DMS79 treated with DMSO at 0.1 percent for 48 hours (cell line): Measurements from ENCODE around the gene GPATCH2L.

Source experiments
- DNase-seq: peaks from one replicate; lab custom pipeline; 2025; lab: John Stamatoyannopoulos, UW

GPATCH2L gene

DNA sequence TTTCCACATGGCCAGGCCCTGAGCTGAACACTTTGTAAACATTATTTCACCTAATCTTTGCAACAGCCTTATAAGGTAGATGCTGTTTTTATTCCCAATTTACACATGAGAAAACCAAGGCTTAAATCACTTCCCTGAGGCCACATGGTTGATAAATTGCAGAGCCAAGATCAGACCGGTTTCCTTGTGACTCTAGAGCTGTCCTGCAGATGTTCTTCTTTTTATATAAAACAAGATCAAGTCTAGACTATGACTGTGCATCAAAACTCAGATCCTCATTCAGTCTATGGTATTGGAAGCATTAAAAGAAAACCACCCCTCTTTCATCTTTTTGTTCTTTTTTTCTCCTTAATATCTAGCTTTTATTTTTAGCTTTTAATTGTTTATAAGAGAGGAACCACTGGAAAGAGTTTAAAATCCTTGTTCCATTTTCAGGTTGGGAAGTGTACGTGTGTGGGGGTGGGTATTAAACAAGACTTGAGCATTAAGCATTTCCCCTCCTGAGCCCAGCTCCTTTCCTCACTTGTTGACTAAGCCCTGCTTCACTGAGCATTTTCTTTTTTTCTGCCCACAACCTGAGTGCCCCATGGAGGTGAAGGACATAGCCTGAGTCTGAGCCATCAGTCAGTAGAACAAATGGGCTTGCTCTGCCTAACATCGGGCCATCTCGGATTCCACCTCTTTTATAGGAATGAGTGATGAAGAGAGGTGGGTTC lies 45.4 kb downstream of the GPATCH2L start:
- no peak for DNase-seq

DNA sequence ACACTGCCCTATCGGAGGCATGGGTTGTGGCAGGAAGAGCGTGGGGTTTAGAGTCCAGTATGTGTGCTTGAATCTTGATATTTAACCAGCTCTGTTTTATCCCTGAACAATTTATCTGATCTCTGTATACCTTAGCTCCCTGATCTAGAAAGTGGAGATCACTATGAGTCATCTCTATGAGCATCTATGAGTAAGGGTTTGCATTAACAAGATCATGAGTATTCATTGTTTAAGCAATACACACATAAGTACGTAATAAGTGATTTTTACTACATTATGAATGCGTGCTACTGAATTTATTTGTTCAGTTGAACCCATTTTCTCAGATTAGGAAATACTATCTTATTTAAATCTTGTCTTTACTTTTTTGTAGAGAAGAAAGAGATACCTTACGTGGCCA lies 49.4 kb downstream of the GPATCH2L start:
- DNase-seq: no peak

DNA sequence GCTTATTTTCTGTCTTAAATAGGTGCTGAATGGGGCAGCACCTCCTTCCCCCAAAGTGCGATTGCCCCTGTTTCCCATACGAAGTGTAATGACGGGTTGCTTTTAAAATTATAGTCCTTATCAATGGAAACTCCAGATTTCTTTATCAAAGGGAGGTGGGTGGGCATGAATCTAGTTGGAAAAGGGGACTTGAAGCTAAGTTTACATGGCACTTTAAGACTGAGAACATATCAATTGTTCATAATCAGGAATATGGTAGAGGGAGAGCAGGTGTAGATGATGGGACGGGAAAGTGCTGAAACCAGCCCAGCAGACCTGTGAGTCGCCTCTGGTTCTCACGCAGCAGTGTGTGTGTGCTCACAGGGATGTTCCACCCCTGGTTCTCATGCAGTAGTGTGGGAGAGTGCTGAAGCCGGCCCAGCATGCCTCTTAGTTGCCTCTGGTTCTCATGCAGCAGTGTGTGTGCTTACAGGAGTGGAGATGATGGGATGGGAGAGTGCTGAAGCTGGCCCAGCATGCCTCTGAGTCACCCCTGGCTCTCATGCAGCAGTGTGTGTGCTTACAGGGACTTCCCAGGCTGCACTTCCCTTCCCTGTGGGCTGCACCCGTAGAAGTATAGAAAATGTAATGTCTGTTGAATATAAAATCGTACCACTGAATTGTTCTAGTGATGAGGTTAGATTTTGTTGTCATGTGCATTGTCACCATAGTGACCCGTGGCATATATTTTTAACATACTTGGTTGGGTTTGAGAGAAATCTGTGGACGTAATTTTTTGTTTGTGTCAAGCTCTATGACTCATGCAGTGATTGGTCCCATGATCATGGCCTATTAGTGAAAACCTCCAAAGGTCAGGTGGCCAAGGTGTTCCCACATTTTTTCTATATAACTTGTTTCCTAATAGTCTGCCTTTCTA lies 51.6 kb downstream of the GPATCH2L start:
- DNase-seq: no peak

DNA sequence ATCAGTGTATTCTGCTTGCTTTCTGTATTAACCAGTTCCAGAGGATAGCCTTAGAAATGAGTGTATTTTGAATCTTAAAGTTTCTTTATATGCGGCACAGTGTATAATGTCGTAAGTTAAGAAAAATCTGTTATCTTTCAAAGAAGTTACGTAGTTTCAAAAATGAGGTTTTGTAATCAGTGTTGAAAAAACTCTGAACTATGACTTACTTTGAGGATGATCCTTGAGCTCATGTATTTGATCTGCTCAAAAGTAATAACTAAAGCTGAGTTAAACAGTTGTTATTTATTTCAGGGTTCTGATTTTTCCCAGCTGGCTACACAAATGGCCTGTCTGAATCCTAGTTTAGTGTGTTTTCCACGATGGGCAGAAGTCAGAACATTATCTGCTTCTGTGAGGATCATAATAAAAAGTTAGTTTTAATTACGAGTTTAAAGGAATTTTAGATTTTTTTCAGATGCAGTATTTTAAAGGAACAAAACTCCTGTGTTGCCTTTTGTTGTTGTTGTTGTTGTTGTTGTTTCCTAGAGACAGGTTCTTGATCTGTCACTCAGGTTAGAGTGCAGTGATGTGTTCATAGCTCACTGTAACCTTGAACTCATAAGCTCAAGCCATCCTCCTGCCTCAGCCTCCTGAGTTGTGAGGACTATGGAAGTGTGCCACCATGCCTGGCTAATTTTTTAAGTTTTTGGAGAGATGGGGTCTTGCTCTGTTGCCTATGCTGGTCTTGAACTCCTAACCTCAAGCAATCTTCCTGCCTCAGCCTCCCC lies 52.9 kb downstream of the GPATCH2L start:
- DNase-seq: no peak

DNA sequence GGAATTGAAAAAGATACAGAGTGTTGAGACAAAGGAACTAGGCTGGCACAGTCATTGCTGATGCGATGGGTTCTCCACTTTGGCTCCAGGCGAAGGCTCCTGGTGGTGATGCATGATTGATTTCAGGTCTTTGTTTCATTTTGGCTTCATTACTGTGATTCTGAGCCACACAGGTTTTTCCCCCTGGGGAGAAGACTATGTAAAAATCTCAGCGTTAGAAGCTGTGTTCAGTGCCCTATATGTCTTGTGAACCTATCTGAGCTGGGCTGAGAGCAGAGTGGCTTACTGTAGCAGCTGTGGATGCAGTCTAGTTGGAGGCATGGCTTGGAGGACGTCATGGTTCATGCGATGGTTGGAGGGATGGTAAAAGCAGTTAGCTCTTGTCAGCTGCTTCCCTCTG lies 54.0 kb downstream of the GPATCH2L start:
- DNase-seq: no peak

DNA sequence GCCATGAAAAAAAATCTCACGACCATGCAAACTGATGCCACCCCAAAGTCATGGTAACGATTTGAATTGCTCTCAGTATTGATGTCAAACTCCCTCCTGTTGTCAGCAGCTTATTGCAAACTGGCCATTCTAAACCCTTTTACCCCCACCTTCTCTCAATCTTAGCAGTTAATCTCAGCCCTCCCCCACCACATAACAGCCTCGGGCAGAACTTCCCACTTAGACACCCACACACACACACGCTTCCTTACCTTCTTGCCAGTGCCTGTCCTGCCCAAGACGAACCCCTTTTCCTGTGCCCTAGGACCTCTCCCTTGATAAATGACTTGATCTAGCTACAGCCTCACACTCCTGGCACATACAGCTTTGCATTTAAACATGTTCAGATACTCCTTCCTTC lies 56.6 kb downstream of the GPATCH2L start:
- no peak for DNase-seq

DNA sequence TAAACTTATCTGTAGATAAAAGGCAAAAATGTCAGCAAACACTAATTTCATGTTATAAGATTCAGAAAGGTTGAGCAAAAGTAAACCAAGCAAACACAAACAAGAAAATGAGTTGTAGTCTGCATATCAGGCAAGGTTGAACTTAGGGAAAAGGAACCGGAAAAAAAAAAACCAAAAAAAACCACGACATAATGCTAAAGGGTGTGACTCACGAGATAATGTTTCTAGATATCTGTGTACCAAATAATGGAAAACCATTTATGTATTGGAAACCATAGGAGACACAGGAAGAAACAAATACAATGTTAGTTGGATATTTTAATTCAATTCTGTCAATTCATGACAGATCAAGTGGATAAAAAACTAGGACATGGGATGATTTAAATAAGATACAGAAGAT lies 60.5 kb downstream of the GPATCH2L start:
- no peak for DNase-seq

DNA sequence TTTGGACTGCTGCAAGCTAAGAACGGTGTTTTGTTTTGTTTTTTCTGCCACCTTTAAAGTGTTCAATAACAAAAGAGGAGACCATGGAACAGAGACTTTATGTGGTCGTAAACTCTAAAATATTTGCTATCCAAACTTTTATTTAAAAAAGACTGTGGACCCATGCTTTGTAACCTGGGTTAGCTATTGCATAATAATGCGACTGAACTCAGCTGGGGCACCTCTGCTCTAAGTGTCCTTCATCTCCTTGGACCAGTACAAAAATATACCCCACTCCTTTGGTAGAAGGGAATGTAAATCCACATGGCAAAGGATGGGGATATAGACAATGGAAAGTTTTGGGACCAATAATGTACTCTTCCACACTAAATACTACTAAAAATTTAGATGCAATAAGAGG lies 65.5 kb downstream of the GPATCH2L start:
- DNase-seq: no peak

DNA sequence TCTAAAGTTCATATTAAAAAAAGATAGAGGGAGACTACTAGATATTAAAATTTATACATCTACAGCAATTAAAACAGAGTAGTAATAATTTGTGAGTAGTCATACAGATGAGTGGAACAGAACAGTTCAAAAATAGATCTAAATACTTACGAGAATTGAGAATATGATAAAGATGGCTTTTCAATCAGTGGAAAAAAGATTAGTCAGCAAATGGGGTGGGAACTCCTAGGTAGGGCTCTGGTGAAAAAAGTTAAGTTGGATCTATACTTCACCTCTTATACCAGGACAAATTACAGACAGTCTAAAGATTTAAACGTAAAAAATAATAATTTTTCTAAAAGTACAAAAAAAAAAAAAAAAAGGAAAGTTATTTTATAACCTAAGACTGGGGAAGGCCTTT lies 66.9 kb downstream of the GPATCH2L start:
- DNase-seq: no peak

DNA sequence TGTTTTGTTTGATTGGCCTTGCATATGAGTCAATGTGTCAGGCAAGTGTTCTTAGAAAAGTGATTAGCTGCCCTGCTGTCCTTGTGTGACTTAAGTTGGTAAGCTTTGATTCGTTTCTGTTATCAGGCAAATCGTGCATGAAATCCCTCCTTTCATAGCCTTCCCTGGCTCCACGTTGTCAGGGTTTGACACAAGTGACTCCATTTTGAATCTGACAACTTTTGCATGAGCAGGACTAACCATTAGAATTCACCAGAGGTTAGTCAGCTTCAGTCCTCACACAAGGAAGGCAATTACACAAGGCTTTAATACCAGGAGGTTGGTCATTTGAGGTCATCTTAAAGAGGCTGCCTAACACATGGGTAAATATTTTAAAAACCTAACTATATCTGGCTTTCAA lies 68.2 kb downstream of the GPATCH2L start:
- DNase-seq: no peak

DNA sequence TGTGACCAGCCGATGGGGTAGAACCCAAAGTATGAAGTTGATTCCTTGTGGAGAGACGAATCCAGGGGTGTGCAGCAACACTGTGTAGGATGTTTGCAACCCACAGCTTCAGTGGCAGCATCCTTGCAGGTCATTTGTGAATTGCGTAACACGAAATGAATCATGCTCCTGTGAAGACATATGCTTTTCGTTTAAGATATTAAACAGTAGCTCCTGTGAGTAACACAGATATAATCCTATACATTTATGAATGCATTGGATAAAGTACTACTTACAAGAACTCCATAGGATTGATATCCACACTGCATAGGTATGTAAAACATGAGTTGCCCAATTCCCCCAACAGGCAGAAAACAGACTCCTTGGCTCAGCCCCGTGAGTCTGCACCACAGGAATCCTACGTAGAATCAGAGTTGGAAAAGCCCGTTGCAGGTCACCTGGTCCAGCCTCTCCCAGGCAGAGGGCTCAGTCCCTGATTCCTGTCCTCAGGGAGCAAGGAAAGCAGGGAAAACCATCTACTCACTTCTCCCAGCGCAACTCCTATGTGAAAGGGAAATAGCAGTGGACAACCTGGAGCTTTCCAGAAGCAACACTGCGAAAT lies 75.8 kb downstream of the GPATCH2L start:
- no peak for DNase-seq

DNA sequence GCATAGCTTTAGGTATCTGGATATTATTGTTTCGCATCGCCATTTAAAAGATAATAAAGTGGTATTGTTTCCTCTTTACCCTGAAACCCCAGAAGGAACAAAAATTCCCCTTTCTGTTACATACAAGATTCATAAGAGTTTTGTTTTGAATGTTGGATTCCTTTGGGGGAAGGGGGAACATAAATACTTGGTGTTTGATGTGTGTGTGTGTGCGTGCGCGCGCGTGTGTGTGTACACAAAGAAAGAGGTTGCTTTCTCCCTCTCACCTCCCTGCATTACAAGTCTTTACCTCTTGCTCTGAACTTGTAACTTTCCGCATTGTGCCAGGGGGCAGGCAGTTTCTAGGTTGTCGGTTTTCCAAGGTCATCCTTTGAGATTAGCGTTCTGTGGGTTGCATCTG lies 76.4 kb downstream of the GPATCH2L start:
- no peak for DNase-seq

DNA sequence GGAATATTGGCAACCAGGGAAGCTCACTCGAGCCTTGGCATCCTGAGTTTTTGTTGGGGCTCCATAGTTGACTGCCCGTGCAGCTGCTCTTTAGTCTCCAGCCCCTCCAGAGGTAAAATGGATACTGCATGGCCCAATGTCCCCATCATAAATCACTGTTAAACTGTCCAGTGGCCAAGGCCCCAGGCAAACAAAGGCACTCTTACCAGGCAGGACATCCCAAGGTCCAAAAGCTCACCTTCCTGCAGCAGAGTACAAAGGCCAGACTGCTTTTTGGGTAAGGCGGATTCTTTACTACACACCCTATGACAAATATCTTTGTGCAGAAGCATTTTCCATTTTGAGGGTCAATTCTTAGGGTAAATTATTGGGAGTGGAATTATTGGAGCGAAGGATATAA lies 81.1 kb downstream of the GPATCH2L start:
- DNase-seq: no peak

DNA sequence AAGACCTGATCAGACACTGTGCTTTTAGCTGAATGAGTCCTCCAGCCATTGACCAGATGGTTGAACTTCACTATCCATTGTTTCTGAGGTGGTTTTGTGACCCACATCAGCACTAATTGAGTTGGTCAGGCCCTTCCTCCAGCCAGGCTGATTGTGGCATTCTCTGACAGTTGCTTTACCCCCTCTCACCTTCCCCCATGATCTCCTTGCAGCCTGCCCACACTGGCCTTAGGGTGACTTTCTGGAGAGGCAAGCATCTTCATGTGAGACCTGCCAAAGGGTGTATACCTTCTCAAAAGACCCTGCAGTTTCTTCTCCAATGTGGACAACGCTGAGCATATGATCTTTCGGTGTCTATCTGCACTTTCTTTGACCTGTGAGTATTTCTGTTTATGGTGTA lies 83.9 kb downstream of the GPATCH2L start:
- no peak for DNase-seq

DNA sequence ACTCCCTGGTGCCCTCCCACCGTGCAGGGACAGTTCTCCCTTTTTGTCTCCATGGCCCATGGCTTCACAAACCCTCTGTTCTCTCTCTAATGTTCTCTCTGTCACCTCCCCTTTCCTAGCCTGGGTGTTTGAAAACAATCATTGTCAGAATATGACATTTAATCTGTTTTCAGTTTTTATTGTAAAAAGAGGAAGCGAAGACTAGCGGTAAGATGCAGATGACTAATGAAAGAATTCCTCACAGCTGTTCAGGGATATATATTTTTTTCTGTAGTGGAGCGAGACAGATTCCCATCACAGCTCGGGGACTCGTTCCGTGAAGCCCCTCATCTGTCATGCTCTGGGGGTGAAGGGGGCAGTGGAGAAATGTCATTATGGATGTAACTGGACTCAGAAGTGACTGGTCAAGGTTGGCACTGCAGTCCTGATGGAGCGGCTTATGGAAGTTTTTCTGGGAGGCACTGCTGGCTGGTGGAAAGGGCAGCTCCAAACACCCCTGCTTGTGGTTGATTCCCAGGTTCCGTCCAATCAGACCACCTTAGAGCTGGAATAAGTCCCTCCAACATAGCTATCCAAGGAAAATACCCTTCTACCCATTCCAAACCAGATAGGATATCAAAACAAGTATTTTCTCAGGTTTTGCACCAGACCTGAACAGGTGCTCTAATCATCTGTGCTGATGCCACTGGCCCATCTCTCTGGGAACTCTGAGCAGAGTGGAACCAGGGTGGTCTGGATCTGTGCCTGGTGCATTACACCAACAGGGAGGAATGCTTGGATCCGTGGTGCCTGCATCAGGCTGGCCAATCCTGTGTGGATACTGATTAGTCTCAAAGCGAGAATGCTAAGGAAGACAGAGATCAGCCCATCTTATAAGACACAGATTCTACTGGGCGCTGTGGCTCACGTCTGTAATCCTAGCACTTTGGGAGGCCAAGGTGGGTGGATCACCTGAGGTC lies 84.7 kb downstream of the GPATCH2L start:
- no peak for DNase-seq

DNA sequence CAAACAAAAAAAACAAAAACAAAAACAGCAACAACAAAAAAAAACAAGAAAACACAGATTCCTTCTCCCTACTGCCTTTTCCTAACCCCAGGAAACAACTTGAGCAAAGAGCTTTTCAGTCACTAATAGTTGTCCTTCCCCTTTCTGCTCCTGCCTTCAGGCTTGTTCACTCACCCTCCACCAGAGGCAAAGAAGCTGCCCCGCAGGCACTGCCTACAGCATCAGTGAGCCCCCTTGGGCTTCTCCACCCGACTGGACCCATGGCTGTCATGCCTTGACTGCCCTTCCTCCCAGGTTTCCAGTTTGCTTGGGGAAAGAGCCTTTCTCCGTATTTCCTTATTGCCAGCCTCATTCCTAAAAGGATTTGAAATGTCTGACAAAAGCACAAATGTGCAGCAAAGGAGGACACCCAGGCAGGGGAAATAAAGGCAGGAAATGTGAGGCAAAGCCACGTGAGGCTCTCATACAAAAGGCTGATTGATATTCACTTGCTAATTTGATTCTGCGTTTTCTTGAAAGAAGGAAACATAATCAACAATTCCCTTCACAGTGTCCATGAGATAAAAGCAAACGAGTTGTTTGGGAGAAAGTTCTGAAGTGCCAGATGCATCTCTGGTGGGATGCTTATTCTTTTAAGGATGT lies 85.7 kb downstream of the GPATCH2L start:
- no peak for DNase-seq

DNA sequence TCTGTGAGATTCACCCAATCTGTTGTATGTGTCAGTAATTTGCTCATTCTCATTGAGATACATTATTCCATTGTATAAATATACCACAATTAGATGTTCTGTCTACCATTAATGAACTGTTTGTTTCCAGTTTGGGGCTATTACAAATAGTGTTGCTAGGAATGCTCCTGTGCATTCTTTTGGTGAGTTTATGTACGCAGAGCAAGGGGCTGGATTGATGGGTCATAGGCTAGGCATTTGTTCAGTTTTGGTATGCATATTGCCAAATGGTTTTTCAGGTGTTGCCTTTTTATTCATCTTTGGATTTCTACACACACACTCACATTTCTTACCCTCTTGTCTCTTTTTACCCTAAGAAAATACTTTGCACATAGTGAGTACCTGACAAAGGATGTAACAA lies 93.4 kb downstream of the GPATCH2L start:
- no peak for DNase-seq

DNA sequence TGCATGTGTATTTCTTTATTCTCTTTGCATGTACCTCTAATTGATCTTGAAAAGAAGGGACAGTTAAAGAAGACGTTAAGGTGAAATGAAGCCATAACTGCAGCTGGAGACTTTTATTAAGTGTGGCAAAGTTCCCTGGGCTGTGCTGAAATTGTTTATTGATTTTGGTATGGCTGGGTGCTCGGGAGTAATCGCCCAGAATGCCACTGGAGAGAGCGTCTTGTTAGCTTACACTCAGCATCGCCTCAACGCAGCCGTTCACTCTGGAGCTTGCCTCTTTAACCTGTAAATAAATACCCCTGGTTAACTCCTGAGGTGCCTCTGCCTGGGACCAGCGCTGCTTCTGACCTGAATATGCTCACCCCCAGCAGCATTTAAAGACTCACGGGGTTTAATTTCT lies 98.6 kb downstream of the GPATCH2L start:
- DNase-seq: peak; percentile 89

DNA sequence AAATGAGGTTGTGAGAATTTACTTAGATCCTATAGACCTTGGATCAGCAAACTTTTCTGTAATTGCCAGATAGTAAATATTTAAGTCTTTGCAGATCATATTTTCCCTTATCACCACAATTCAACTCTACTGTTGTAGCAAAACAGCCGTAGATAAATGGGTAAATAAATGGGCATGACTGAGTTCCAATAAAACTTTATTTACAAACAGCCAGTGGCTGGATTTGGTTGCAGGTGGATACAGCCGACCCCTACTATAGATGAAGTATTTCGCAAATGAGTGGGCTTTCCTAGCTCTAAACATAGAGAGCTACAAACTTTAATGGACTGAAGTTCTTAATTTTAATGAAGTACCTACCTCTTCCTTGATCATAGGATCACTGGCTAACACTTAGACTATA lies 100.7 kb downstream of the GPATCH2L start:
- DNase-seq: no peak

DNA sequence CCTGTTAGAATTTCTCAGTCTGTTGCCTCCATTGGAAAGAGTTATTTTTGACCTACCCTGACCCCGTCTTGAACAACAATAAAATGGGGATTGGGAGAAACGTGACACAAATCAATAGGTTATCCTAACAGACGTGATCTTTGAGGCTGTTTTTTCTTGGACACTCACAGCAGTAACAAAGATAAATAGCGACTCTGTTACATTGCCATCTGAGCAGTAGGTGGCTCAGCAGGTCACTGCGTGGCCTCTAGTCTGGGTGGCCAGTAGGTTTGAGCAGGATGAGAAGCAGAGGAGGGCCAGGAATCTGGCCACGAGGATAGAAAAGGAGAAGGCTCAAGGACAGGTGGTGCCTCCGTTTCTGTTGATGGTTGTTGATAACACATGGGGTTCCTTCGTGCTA lies 101.4 kb downstream of the GPATCH2L start:
- DNase-seq: no peak

DNA sequence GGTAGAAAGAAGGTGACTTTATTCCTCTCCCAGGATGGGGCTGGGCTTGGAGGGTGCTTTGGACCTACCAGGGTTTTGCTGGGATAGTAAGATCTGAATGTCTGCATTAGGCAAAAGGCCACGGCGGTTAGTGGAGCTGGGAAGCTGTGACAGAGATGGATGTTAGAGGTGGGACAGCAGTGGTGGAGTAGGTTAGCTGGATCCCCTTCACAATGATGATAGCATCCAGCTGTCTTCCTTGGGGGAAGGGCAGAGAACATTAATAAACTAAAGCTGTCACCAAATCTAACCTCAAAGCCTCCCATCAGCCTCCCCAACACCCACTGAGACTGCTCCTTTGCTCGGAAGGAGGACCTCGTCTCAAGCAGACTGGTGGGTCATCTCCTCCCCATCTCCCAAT lies 104.8 kb downstream of the GPATCH2L start:
- no peak for DNase-seq
